Measurements from ENCODE around the gene CD2AP.
"Not testable (repeated sequence)": the region's sequence is repeated elsewhere in the genome, so short reads cannot be mapped to it uniquely, and the experiment has no call there.

CD2AP gene

GRCh38 chr6:47545223-47545622 lies 67.6 kb downstream of the CD2AP start:
- TF ChIP-seq TAF1 (IDR thresholded peaks at IDR 0.05; ENCODE audit: borderline replicate concordance, low read depth, low read length), result no peak
- TF ChIP-seq POLR2AphosphoS5 (IDR thresholded peaks at IDR 0.05; ENCODE audit: low read depth, low read length), result no peak
- TF ChIP-seq POLR2A (IDR thresholded peaks at IDR 0.05; ENCODE audit: low read depth, low read length), result no peak
- DNase-seq (ENCODE audit: insufficient read length), result no peak

GRCh38 chr6:47551670-47552069 lies 74.1 kb downstream of the CD2AP start:
- FAIRE-seq, result no peak
- TF ChIP-seq POLR2AphosphoS5 (IDR thresholded peaks at IDR 0.05; ENCODE audit: low read depth, low read length) (no peak), POLR2A (IDR thresholded peaks at IDR 0.05; ENCODE audit: low read depth, low read length) (no peak)
- no peak for DNase-seq (ENCODE audit: insufficient read length)

More at GRCh38 chr6:47545223-47545622, 67.6 kb downstream of the CD2AP start:
- no peak for FAIRE-seq

GRCh38 chr6:47552319-47552718 lies 74.7 kb downstream of the CD2AP start:
- DNase-seq (ENCODE audit: insufficient read length) (no peak), FAIRE-seq (no peak)
- no peak for TF ChIP-seq TAF1 (IDR thresholded peaks at IDR 0.05; ENCODE audit: borderline replicate concordance, low read depth, low read length)
- no peak for TF ChIP-seq POLR2A (IDR thresholded peaks at IDR 0.05; ENCODE audit: low read depth, low read length)
- no peak for TF ChIP-seq POLR2AphosphoS5 (IDR thresholded peaks at IDR 0.05; ENCODE audit: low read depth, low read length)

DNA sequence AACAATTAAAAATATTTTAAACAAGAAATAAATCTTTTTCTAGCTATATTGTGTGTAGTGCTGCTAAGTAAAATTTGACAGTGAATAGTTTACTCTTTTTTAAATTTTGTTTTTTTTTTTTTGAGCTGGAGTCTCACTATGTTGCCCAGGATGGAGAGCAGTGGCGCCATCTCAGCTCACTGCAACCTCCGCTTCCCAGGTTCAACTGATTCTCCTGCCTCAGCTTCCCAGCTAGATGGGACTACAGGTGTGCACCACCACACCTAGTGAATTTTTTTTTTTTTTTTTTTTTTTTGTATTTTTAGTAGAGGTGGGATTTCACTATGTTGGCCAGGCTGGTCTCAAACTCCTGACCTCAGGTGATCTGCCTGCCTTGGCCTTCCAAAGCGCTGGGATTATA lies 75.7 kb downstream of the CD2AP start:
- not testable (repeated sequence) for DNase-seq (ENCODE audit: insufficient read length); FAIRE-seq

- FAIRE-seq; DNase-seq (ENCODE audit: insufficient read length): not testable (repeated sequence)
These were observed 78.9 kb downstream of the CD2AP start for GRCh38 chr6:47556459-47556858.

GRCh38 chr6:47563162-47563561 lies 85.6 kb downstream of the CD2AP start:
- DNase-seq (ENCODE audit: insufficient read length) (no peak), FAIRE-seq (no peak)
- TF ChIP-seq POLR2AphosphoS5 (IDR thresholded peaks at IDR 0.05; ENCODE audit: low read depth, low read length) (no peak), TAF1 (IDR thresholded peaks at IDR 0.05; ENCODE audit: borderline replicate concordance, low read depth, low read length) (no peak), POLR2A (IDR thresholded peaks at IDR 0.05; ENCODE audit: low read depth, low read length) (no peak)

DNA sequence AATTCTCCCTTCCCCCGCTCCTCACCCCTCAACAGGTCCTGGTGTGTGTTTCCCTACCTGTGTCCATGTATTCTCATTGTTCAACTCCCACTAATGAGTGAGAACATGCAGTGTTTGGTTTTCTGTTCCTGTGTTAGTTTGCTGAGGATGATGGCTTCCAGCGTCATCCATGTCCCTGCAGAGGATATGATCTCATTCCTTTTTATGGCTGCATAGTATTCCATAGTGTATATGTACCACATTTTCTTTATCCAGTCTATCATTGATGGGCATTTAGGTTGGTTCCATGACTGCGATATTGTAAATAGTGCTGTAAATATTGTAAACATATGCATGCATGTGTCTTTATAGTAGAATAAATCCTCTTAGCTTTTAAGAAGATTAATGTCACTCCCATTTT lies 89.0 kb downstream of the CD2AP start:
- FAIRE-seq; DNase-seq (ENCODE audit: insufficient read length): not testable (repeated sequence)

DNA sequence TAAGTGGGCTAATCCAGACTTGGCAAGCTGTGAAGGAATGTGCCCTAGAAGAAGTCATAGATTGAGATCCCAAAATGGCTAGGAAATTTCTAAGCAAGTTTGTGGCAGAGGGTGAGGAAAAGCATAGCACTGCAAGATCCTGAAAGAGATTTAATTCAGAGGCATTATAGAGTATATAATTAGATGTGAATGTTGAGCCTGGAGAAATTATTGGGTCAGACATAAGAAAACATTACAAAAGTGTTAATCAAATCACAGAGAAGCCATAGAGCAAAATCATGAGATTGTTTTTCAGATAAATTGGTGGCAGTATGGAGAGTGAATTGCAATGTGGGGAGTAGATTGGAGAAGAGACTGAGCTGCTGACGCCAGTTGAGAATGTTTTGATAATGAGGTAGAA lies 90.0 kb downstream of the CD2AP start:
- FAIRE-seq, result no peak
- TF ChIP-seq TAF1 (IDR thresholded peaks at IDR 0.05; ENCODE audit: borderline replicate concordance, low read depth, low read length), result no peak
- TF ChIP-seq POLR2AphosphoS5 (IDR thresholded peaks at IDR 0.05; ENCODE audit: low read depth, low read length), result no peak
- TF ChIP-seq POLR2A (IDR thresholded peaks at IDR 0.05; ENCODE audit: low read depth, low read length), result no peak
- no peak for DNase-seq (ENCODE audit: insufficient read length)

DNA sequence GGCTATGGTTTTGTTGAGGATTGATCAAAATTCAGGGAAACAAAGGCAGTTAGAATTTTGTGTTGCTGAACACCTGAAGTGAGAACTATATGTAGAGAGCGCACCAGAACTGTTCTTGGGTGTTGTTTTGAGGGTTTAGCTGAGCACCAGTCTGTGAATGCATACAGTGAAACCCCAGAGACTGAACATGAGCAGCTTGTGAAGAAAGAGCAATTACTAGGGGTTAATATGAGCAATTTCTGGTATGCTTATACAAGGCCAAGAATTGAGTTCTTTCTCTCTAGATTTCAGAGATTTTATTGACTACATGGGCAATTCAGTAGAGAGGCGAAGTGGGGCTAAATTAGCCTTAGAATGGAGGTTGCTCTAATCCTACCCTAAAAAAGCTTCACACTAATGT lies 93.9 kb downstream of the CD2AP start:
- no peak for TF ChIP-seq TAF1 (IDR thresholded peaks at IDR 0.05; ENCODE audit: borderline replicate concordance, low read depth, low read length)
- no peak for TF ChIP-seq POLR2AphosphoS5 (IDR thresholded peaks at IDR 0.05; ENCODE audit: low read depth, low read length)
- TF ChIP-seq POLR2A (IDR thresholded peaks at IDR 0.05; ENCODE audit: low read depth, low read length), result no peak
- FAIRE-seq (no peak), DNase-seq (ENCODE audit: insufficient read length) (no peak)

GRCh38 chr6:47573109-47573508 lies 95.5 kb downstream of the CD2AP start:
- FAIRE-seq (no peak), DNase-seq (ENCODE audit: insufficient read length) (no peak)
- TF ChIP-seq TAF1 (IDR thresholded peaks at IDR 0.05; ENCODE audit: borderline replicate concordance, low read depth, low read length) (no peak), POLR2AphosphoS5 (IDR thresholded peaks at IDR 0.05; ENCODE audit: low read depth, low read length) (no peak), POLR2A (IDR thresholded peaks at IDR 0.05; ENCODE audit: low read depth, low read length) (no peak)

- TF ChIP-seq POLR2AphosphoS5 (IDR thresholded peaks at IDR 0.05; ENCODE audit: low read depth, low read length) (no peak), POLR2A (IDR thresholded peaks at IDR 0.05; ENCODE audit: low read depth, low read length) (no peak), TAF1 (IDR thresholded peaks at IDR 0.05; ENCODE audit: borderline replicate concordance, low read depth, low read length) (no peak)
- no peak for DNase-seq (ENCODE audit: insufficient read length)
- no peak for FAIRE-seq
These were observed 97.2 kb downstream of the CD2AP start for GRCh38 chr6:47574789-47575188.

DNA sequence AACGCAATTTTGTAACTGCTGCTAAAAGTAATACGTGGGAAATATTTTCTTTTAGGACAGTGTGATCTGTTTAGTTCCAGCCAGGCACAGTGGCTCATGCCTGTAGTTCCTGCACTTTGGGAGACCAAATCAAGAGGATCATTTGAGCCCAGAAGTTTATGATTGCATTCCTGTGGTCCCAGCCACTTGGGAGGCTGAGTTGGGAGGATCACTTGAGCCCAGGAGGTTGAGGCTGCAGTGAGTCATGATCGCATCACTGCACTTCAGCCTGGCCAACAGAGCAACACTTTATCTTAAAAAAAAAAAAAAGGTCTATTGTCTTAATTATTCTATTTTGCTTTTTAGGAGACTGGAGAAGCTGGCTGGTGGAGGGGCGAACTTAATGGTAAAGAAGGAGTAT lies 101.5 kb downstream of the CD2AP start:
- DNase-seq (ENCODE audit: insufficient read length), result no peak
- no peak for TF ChIP-seq TAF1 (IDR thresholded peaks at IDR 0.05; ENCODE audit: borderline replicate concordance, low read depth, low read length)
- no peak for FAIRE-seq

- FAIRE-seq (no peak), DNase-seq (ENCODE audit: insufficient read length) (no peak)
- TF ChIP-seq POLR2AphosphoS5 (IDR thresholded peaks at IDR 0.05; ENCODE audit: low read depth, low read length) (no peak), TAF1 (IDR thresholded peaks at IDR 0.05; ENCODE audit: borderline replicate concordance, low read depth, low read length) (no peak), POLR2A (IDR thresholded peaks at IDR 0.05; ENCODE audit: low read depth, low read length) (no peak)
These were observed 104.0 kb downstream of the CD2AP start for GRCh38 chr6:47581591-47581990.

DNA sequence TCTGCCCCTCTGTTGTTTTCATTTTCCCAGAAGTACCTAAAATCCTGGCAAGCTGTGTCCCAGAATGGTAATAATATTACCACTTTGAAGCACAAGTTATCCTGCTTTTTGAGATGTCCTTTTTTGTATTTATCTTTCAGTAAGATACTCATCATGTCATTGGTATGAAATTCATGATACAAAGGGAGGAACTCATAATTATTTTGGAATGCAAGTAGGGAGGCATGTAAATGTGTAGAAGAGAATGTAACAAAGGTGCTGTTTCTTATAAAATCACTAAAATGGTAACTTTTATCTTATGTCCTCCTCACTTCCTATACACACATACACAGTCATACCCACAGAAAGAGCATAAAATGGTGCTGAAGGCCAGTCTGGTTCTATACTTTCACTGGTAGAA lies 109.9 kb downstream of the CD2AP start:
- FAIRE-seq, result peak; percentile 5
- DNase-seq (ENCODE audit: insufficient read length), result no peak

More for the DNA sequence above, 109.9 kb downstream of the CD2AP start:
- no peak for TF ChIP-seq TAF1 (IDR thresholded peaks at IDR 0.05; ENCODE audit: borderline replicate concordance, low read depth, low read length)
- no peak for TF ChIP-seq POLR2A (IDR thresholded peaks at IDR 0.05; ENCODE audit: low read depth, low read length)
- no peak for TF ChIP-seq POLR2AphosphoS5 (IDR thresholded peaks at IDR 0.05; ENCODE audit: low read depth, low read length)

Data from GM12892 (cell line).